ENCODE data around the gene ENAH.
A peak's percentile ranks its signal among the peaks of the same experiment; 100 is the strongest.

The ENAH gene

DNA sequence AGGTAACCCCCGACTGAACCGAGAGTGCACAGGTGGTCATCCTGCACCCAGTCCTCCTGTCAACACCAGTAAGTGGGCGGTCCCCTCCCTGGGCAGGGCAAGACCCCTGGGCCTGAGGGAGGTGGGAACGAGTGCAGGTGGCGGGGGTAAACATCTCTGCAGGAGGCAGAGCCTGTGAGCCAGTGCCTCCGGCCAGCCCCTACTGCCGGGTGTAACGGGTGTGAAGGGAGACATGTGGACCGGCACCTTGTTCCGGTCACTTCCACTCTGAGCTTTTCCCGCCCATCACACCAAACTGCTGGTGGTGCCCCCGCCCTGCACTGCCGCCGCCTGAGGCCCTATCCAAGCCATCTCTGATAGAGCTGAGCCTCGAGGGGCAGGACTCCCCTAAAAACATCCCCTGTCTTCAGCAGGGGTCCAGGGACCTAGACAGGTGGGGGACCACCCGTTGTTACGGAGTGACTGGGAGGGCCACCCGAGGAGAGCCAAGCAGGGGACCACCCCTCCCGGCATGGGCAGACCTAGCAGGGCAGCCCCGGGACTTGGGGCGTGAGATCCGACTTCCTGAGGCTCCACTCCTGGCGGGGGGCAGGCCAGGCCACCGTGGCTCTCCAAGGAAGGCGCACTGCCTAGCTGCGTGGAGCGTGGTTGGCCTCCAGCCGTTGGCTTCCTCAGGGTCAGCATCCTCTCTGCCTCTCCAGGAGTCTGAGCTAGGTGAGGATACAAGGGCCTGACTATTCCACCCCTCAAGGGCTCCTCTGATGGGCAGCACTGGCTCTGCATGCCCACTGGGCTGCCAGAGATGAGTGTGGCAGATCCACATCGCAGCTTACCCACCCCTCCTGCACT, 181.2 kb downstream of the ENAH start:
- no peaks in the 10 kb centered on the region for H3K9me3 ChIP-seq (ENCODE audit: control insufficient read depth in 2 of 2, low read length in 2 of 2)
- H3K4me1 ChIP-seq (ENCODE audit: control insufficient read depth, insufficient read depth, low read length) = peaks cover 52% of the 10 kb centered on the region
- H3K9ac ChIP-seq (ENCODE audit: low read length in 2 of 2) = no peak overlapping the region
- H3K36me3 ChIP-seq (ENCODE audit: control insufficient read depth in 2 of 2, insufficient read depth in 2 of 2, low read length in 2 of 2) = no peaks in the 10 kb centered on the region
- H3K4me3 ChIP-seq (ENCODE audit: low read length in 2 of 2) = no peak overlapping the region
- H3K27me3 ChIP-seq (ENCODE audit: control insufficient read depth in 1 of 2, insufficient read depth in 2 of 2, low read length in 2 of 2) = no peaks in the 10 kb centered on the region
- H3K27ac ChIP-seq (ENCODE audit: low read length) = peak overlapping the region; percentile 64

DNA sequence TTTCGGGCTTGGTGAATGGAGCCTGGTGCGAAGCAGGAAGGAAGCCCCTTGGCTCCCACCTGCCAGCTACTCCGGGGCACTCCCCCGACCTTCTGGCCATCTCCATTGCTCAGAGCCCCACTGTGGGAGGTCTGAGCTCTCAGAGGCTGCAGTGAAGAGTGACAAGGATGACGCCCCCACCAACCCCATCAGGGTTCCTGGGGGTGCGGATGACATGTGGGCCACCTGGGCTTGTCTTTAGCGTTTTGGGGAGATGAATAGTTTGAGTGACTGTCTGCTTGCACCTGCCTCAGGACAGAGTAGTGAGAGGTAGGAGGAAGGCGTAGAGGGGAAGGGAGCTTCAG, 181.8 kb downstream of the ENAH start:
- Histone ChIP-seq H3K27me3 (ENCODE audit: control insufficient read depth in 1 of 2, insufficient read depth in 2 of 2, low read length in 2 of 2) (no peaks in the 10 kb centered on the region), H3K27ac (ENCODE audit: low read length) (peak overlapping the region; percentile 64), H3K36me3 (ENCODE audit: control insufficient read depth in 2 of 2, insufficient read depth in 2 of 2, low read length in 2 of 2) (no peaks in the 10 kb centered on the region), H3K9ac (ENCODE audit: low read length in 2 of 2) (no peak overlapping the region), H3K9me3 (ENCODE audit: control insufficient read depth in 2 of 2, low read length in 2 of 2) (no peaks in the 10 kb centered on the region), H3K4me3 (ENCODE audit: low read length in 2 of 2) (no peak overlapping the region), H3K4me1 (ENCODE audit: control insufficient read depth, insufficient read depth, low read length) (peaks cover 52% of the 10 kb centered on the region)

DNA sequence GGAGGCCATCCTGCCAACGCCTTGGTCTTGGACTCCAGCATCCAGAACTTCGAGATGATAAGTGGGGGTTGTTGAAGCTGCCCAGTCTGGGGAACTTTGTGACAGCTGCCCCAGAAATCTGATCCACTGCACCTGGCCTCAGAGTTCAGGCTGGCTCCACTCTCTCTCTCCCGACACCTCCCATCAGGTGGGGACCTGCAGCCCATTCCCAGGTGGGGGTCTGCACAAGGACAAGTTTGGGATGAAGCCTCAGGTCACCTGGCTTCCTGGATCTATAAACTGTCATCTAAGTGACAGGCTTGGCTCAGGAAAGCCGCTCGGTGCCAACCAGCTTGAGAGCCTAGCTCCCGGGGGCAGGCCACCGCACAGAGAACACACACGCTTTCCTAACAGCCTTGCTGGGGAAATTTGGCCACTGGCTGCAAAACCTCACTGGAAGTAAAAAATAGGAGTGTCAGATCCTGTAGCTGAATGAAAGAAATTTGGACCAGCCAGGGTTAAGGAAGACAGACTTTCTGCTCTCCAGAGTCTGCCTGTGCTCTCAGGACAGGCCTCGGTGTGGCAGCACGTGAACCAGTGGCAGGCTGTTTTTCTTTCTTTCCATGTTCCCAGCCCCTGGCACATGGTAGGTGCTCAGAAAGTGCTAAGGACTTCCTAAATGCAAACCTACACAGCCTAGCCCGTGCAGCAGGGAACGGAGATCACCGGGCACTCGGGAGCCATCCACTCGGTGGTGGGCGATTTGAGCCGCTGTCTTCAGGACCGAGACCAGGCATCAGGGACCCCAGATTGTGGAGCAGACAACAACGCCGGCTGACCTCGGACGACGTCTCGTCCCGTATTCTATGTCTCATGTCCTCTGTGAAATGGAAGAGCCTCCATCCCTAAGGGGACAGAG, 182.5 kb downstream of the ENAH start:
- H3K9ac ChIP-seq (ENCODE audit: low read length in 2 of 2) = peak overlapping the region in 1 of 2 donors; percentile 10
- H3K27me3 ChIP-seq (ENCODE audit: control insufficient read depth in 1 of 2, insufficient read depth in 2 of 2, low read length in 2 of 2) = no peaks in the 10 kb centered on the region
- peaks cover 53% of the 10 kb centered on the region for H3K4me1 ChIP-seq (ENCODE audit: control insufficient read depth, insufficient read depth, low read length)
- H3K4me3 ChIP-seq (ENCODE audit: low read length in 2 of 2) = no peak overlapping the region
- no peaks in the 10 kb centered on the region for H3K36me3 ChIP-seq (ENCODE audit: control insufficient read depth in 2 of 2, insufficient read depth in 2 of 2, low read length in 2 of 2)
- peak overlapping the region; percentile 64 for H3K27ac ChIP-seq (ENCODE audit: low read length)
- no peaks in the 10 kb centered on the region for H3K9me3 ChIP-seq (ENCODE audit: control insufficient read depth in 2 of 2, low read length in 2 of 2)

DNA sequence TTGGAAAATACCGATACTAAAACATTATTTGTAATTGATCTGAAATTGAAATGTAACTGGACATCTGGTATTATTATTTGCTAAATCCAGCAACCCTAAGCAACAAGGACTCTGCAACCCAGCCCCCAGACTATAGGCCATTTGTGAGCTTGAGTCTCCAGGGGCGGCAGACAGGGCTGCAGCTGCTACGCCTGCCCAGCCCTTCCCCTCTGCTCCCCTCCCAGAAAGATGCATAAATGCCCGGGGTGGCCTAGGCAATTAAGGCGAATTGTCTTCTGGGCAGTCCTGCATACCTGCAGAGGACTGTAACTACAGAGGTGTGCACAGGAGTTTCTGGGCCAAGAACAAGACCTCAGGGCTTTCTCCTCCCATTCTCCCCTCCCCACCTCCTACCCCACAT, 183.9 kb downstream of the ENAH start:
- no peaks in the 10 kb centered on the region for H3K27me3 ChIP-seq (ENCODE audit: control insufficient read depth in 1 of 2, insufficient read depth in 2 of 2, low read length in 2 of 2)
- no peak overlapping the region for H3K4me3 ChIP-seq (ENCODE audit: low read length in 2 of 2)
- H3K9ac ChIP-seq (ENCODE audit: low read length in 2 of 2) = no peak overlapping the region
- H3K36me3 ChIP-seq (ENCODE audit: control insufficient read depth in 2 of 2, insufficient read depth in 2 of 2, low read length in 2 of 2) = no peaks in the 10 kb centered on the region
- no peaks in the 10 kb centered on the region for H3K9me3 ChIP-seq (ENCODE audit: control insufficient read depth in 2 of 2, low read length in 2 of 2)
- no peak overlapping the region for H3K27ac ChIP-seq (ENCODE audit: low read length)
- H3K4me1 ChIP-seq (ENCODE audit: control insufficient read depth, insufficient read depth, low read length) = peaks cover 54% of the 10 kb centered on the region

DNA sequence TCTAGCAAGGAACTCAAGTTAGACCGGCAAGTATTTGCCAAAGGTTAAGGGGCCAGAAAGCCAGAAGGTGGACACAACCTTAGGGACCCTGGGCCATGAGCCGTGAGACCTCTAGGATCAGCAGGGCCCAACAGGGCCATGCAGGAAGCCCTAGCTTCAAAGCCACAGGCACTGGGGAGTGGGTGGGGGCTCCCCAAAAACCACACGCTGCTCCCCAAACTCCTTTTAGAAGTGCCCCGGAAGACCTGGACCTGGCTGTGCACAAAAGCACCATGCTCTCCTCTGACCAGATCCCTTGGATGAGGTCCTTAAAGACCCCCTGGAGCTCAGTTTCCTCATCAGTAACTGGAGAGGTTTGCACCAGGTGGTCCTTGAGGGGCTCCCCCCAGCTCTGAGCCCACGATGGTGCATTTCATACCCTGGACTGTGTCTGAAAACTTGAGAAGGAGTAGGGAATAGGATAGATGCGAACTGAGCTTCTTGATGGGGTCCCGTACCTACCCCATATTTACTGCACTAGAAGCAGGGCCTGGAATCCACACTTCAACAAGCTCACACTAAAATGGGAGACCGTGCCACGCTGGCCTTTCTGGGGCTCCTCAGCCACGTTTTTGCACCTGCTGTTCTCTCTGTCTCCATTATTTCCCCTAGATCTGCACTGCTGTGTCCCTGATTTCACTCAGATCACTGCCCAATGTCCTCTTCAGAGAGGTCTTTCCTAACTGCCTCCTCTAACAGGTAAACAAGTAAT, 184.5 kb downstream of the ENAH start:
- Histone ChIP-seq H3K36me3 (ENCODE audit: control insufficient read depth in 2 of 2, insufficient read depth in 2 of 2, low read length in 2 of 2) (no peaks in the 10 kb centered on the region), H3K4me1 (ENCODE audit: control insufficient read depth, insufficient read depth, low read length) (peaks cover 59% of the 10 kb centered on the region), H3K9me3 (ENCODE audit: control insufficient read depth in 2 of 2, low read length in 2 of 2) (no peaks in the 10 kb centered on the region), H3K9ac (ENCODE audit: low read length in 2 of 2) (no peak overlapping the region), H3K4me3 (ENCODE audit: low read length in 2 of 2) (peak overlapping the region in 1 of 2 donors; percentile 55), H3K27me3 (ENCODE audit: control insufficient read depth in 1 of 2, insufficient read depth in 2 of 2, low read length in 2 of 2) (no peaks in the 10 kb centered on the region), H3K27ac (ENCODE audit: low read length) (peak overlapping the region; percentile 76)

DNA sequence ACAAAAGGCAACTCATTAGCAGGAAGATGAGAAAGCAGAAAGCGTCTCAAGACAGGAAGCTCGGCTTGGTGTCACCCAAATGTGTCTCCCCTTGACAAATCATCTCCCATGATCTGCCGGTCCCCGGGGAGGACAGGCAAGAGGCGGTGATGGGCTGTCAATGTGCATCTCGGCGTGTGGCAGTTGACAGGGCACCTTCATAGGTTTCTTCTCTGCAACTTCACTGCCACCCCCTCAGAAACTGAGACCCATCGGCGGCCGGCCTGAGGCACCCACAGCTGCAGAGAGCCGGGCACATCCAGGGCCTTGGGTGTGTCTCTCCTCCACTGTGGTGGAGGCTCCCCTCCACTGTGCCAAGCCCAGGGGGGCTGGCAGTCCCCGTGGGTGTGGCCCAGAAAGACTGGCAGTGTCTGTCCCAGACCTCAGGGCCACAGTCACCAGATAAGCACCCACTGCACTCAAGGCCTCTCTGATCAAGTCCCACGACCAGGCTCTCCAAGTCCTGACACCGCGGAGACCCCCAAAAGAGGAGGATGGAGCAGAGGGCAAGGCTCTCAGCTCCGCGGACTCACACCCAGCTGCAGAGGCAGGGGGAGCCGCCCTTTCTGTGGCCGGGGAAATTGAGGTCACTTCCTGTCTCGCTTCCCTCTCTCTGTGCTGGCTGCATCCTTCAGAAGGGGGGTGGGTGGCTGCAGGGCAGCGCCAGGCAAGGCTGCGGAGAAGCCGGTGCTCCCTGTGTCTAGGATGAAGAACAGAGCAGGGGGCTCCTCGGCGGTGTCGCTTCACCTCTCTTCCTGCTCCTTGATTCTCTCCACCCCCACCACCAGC, 185.5 kb downstream of the ENAH start:
- H3K27me3 ChIP-seq (ENCODE audit: control insufficient read depth in 1 of 2, insufficient read depth in 2 of 2, low read length in 2 of 2) = no peaks in the 10 kb centered on the region
- H3K9ac ChIP-seq (ENCODE audit: low read length in 2 of 2) = peak overlapping the region; percentile 29 to 37
- peak overlapping the region; percentile 76 for H3K27ac ChIP-seq (ENCODE audit: low read length)
- H3K4me3 ChIP-seq (ENCODE audit: low read length in 2 of 2) = peak overlapping the region; percentile 40 to 55
- no peaks in the 10 kb centered on the region for H3K9me3 ChIP-seq (ENCODE audit: control insufficient read depth in 2 of 2, low read length in 2 of 2)
- no peaks in the 10 kb centered on the region for H3K36me3 ChIP-seq (ENCODE audit: control insufficient read depth in 2 of 2, insufficient read depth in 2 of 2, low read length in 2 of 2)
- H3K4me1 ChIP-seq (ENCODE audit: control insufficient read depth, insufficient read depth, low read length) = peaks cover 69% of the 10 kb centered on the region

DNA sequence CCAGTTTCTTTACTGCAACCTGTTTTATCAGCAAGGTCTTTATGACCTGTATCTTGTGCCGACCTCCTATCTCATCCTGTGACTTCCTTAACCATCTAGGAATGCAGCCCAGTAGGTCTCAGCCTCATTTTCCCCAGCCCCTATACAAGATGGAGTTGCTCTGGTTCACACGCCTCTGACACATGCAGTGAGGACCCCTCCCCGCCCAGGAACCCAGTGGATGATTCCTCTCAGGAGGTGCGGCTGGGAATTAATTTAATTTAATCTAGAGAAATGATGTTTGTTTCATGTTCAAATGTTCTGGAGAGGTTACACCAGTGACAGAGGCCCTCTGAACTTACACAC, 186.1 kb downstream of the ENAH start:
- Histone ChIP-seq H3K9me3 (ENCODE audit: control insufficient read depth in 2 of 2, low read length in 2 of 2) (no peaks in the 10 kb centered on the region), H3K4me3 (ENCODE audit: low read length in 2 of 2) (peak overlapping the region in 1 of 2 donors; percentile 55), H3K9ac (ENCODE audit: low read length in 2 of 2) (no peak overlapping the region), H3K4me1 (ENCODE audit: control insufficient read depth, insufficient read depth, low read length) (peaks cover 75% of the 10 kb centered on the region), H3K27ac (ENCODE audit: low read length) (peak overlapping the region; percentile 76), H3K36me3 (ENCODE audit: control insufficient read depth in 2 of 2, insufficient read depth in 2 of 2, low read length in 2 of 2) (no peaks in the 10 kb centered on the region), H3K27me3 (ENCODE audit: control insufficient read depth in 1 of 2, insufficient read depth in 2 of 2, low read length in 2 of 2) (no peaks in the 10 kb centered on the region)

DNA sequence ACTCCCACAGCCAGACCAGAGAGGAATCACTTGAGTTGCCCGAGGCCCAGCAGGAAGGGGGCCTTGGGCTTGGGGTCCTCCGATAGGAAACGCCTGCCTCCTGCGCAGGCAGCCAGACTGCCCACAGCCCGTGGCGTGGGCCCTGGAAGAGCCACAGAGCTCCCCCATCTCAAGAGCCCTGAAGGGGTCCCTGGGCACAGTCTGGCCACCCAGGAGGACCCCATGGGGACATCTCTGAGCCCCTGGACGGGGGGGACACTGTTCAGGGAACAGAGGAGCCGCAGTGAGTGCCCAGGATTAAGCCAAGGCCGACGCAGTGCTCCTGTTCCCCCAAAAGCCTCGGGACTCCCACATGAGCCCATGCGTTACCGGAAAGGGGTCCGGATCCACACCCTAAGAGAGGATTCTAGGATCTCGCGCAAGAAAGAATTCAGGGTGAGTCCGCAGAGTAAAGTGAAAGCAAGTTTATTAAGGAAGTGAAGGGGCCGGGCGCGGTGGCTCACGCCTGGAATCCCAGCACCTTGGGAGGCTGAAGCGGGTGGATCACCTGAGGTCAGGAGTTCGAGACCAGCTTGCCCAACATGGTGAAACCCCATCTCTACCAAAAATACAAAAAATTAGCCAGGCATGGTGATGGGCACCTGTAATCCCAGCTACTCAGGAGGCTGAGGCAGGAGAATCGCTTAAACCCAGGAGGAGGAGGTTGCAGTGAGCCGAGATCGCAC, 187.0 kb downstream of the ENAH start:
- peak overlapping the region; percentile 92 for H3K27ac ChIP-seq (ENCODE audit: low read length)
- peak overlapping the region in 1 of 2 donors; percentile 3 for H3K4me3 ChIP-seq (ENCODE audit: low read length in 2 of 2)
- H3K36me3 ChIP-seq (ENCODE audit: control insufficient read depth in 2 of 2, insufficient read depth in 2 of 2, low read length in 2 of 2) = no peaks in the 10 kb centered on the region
- H3K27me3 ChIP-seq (ENCODE audit: control insufficient read depth in 1 of 2, insufficient read depth in 2 of 2, low read length in 2 of 2) = no peaks in the 10 kb centered on the region
- peak overlapping the region; percentile 5 to 36 for H3K9ac ChIP-seq (ENCODE audit: low read length in 2 of 2)
- H3K4me1 ChIP-seq (ENCODE audit: control insufficient read depth, insufficient read depth, low read length) = peaks cover 75% of the 10 kb centered on the region
- no peaks in the 10 kb centered on the region for H3K9me3 ChIP-seq (ENCODE audit: control insufficient read depth in 2 of 2, low read length in 2 of 2)

DNA sequence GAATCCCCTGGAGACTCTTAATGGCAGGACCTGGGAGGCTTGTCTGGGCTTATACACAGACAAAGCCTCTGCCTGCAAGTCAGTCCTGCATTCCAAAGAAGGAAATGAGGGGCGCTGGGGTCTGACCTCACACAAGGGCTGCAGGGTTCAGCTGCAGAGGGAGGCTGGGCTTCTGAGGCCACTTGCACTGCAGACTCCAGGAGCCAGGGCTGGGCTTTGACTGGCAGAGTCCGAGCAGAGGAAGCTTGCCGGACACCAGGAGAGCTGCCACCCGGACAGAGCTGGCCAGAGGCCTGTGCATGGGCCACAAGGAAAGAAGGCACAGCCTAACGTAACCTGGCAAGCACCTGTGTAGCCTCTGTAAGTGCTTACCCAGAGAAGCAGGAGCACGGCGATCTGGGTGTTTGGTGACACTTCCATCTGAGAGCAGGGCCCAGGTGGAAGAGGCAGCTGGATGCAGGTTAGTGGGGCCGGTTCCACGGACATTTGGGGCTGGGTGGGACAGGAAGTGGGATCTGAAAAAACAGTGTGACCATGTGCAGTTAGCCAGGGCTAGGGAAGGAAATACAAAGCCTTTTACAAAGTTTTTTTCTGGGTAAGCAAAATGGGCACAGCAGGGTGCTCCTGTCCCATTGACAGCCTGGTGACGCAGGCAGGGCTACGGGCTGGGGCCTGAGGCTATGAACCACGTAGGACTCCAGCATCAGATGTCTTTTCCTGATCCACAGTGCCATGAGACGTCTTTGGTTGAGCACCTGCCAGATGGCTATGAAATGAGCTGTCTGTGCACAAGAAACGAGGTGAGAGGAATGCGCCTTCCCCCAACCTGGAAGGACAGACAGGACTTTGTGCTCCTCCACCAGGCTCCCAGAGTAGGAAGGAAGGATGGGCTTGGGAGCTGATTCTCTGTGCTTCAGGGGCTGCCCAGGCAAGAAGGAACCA, 187.8 kb downstream of the ENAH start:
- Histone ChIP-seq H3K4me1 (ENCODE audit: control insufficient read depth, insufficient read depth, low read length) (peaks cover 75% of the 10 kb centered on the region), H3K27ac (ENCODE audit: low read length) (peak overlapping the region; percentile 92), H3K4me3 (ENCODE audit: low read length in 2 of 2) (peak overlapping the region; percentile 12 to 54), H3K9me3 (ENCODE audit: control insufficient read depth in 2 of 2, low read length in 2 of 2) (no peaks in the 10 kb centered on the region), H3K36me3 (ENCODE audit: control insufficient read depth in 2 of 2, insufficient read depth in 2 of 2, low read length in 2 of 2) (no peaks in the 10 kb centered on the region), H3K27me3 (ENCODE audit: control insufficient read depth in 1 of 2, insufficient read depth in 2 of 2, low read length in 2 of 2) (no peaks in the 10 kb centered on the region), H3K9ac (ENCODE audit: low read length in 2 of 2) (peak overlapping the region; percentile 13 to 36)

Measured in stomach smooth muscle (tissue), 2 donors.